ENCODE data around the gene GNAT1.
"Not testable (repeated sequence)": the region's sequence is repeated elsewhere in the genome, so short reads cannot be mapped to it uniquely, and the experiment has no call there.

GNAT1 gene

GRCh38 chr3:50203809-50204803, 12.7 kb downstream of the GNAT1 start:
- no peak for FAIRE-seq

DNA sequence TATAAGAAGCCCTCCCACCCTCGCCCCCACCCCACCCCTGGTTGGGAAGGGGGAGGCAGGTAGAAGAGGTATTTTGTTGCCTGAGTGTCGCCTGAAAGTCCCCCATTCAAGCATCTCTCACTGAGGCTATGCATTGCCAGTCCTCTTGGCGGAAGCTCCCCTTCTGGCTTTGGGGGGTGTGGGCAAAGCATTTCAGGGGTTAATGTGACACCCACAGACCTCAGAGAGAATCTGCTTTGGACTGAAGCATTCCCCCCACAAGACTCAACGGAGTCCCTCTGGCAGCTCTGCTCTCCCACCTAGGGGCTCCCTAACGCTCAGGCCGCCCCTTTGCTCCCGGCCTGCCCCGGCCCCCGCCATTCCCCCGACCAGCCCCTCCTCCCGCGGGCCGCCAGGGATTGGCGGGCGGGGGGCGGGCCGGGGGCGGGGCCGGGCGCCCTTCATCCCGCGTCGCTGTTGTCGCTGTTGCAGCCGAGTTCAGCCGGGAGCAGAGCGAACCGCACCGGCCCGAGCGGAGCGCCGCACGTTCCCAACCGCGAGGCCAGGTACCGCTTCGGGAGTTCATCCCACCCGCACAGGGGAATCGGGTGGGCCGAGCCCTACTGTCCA, 13.5 kb downstream of the GNAT1 start, which contains the start of gene SLC38A3:
Gene SLC38A3 (plus strand): TSS at position 468 of the 609 bp plus-strand sequence. CDS start 8,929 bp downstream, outside the sequence.
- no peak for FAIRE-seq

DNA sequence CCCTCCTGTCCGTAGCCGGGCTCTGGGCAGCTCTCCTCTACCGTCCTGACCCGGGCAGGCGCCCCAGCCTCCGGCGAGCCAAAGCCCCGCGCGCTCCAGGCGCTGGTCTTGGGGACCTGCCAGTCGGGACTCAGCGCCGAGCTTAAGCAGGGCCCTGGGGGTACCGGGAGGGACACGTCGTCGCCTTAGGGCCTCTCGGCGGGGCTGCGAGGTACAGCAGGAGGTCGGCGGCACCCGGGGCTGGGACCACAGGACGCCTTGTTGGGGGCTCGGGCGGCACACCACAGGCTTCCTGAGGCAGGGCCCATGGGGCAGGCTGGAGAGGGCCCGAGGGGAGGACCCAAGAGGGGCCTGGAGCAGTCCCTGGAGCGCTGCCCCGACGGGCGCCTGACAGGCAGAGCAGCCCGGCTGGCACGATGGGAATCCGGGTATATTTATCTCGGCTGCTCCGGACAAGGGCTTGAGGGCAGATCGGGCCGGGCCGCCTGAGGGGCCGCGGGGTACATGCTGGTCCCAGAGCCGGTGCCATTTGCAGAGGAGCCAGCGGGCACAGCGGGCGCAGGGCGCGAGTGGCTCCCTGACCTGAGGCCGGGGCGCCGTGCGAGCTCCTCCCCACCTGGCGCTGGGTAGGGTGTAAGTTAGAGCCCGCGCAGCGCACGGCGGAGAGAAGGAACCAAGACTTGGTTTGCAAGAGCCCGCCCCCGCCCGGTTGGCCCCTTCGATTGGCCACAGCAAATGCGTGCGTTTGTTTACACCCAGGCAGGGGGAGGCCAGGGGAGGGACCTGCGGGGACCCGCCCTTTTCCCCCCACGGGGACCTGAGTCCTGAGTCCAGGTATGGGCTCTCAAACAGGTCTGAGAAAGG, 14.2 kb downstream of the GNAT1 start:
- FAIRE-seq, result no peak

GRCh38 chr3:50207359-50208042, 16.1 kb downstream of the GNAT1 start:
- FAIRE-seq, result no peak

GRCh38 chr3:50208677-50209344, 17.4 kb downstream of the GNAT1 start:
- FAIRE-seq, result no peak

GRCh38 chr3:50210176-50210509, 18.7 kb downstream of the GNAT1 start:
- no peak for FAIRE-seq

DNA sequence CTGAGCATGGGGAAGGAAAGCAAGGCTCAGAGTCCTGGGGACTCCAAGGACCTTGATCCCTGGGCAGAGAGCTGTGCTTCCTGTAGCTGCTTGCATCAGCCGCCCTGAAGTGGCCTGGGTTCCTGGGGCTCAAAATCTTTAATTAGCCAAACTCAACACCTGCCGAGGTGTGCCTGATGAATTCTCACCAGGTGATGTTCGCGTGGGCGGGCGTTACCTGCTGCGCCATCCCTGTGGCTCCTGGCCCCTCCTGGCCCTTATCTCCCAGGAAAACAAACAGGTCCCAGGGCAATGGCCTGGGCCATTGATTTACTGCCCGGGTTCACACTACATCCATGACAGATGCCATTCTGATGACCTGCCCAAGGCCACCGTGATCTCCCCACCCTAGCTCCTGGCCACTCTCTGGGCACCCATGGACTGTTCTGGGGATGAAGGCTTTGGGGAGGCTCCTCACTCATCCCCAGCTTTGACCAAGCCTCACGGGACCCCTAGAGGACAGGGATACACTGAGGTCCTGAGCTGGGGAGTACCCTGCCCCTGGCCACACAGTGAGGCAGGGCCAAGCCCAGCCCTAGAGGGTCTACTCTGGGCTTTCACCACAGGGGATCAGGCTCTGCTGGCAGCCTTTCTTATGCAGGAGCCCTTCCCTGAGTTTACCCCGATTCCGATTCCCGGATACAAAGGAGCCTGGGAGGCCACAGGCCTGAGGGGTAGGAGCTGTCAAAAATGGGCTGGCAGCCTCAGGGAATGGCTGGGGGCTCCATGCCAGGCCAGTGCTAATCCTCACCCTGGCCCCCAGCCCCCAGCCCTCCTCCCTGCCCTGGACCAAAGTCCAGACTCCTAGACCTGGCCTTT, 19.3 kb downstream of the GNAT1 start:
- FAIRE-seq, result no peak

- FAIRE-seq, result not testable (repeated sequence)
These were observed 19.9 kb downstream of the GNAT1 start for GRCh38 chr3:50211368-50211717.

GRCh38 chr3:50211930-50212329, 20.5 kb downstream of the GNAT1 start:
- no peak for FAIRE-seq

DNA sequence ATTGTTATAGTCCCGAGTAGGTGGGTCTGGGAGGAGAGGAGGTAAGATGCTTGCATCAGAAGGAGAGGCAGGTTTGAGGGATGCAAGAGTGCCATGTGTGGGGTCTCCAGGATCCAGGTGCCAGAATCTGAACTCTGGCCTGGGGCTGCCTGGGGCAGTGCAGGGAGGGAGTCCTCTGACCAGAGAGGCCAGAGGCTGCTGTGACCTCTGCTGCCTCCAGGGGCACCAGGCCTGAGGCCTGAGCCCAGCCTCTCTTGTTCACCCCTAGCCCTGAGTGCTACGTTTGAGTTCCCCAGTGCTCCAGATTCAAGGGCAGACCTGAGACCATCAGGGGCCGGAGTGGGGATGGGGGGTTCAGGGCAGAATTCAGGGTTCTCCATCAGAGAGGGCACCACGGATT, 21.1 kb downstream of the GNAT1 start:
- no peak for FAIRE-seq

- FAIRE-seq, result no peak
These were observed 21.6 kb downstream of the GNAT1 start for GRCh38 chr3:50212971-50213370.

GRCh38 chr3:50213373-50213772, 22.0 kb downstream of the GNAT1 start:
- no peak for FAIRE-seq

DNA sequence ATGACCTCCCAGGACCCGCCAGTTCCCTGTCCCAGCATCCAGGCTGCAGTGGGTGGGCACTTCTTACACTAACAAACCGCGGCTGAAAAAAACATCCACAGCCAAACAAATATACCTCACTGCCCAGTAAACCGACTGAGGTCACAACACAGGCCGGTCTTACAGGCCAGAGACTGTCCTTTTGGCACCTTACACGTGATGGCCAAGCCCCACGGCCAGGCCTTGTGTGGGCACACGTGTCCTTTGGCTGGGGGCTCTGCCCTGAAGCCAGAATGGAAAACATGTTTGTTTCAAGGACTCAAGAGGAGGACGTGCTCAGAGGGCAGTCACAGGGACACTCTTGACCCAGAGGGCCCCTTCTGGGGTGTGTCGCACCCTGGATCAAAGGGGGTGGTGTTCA, 23.4 kb downstream of the GNAT1 start:
- no peak for FAIRE-seq

GRCh38 chr3:50215529-50215928, 24.1 kb downstream of the GNAT1 start:
- FAIRE-seq, result no peak

DNA sequence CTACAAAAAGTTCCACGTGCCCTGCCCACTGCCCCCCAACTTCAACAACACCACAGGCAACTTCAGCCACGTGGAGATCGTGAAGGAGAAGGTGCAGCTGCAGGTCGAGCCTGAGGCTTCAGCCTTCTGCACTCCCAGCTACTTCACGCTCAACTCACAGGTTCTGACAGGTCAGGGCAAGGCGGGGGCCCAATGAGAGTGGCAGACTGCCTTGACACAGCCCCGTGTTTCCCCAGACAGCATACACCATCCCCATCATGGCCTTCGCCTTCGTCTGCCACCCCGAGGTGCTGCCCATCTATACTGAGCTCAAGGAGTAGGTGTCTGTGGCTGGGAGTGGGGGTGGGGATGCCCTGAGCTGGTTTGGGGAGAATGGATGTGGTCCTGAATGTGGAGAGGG, 26.3 kb downstream of the GNAT1 start:
- no peak for FAIRE-seq

- FAIRE-seq, result no peak
These were observed 27.0 kb downstream of the GNAT1 start for GRCh38 chr3:50218448-50218847.

DNA sequence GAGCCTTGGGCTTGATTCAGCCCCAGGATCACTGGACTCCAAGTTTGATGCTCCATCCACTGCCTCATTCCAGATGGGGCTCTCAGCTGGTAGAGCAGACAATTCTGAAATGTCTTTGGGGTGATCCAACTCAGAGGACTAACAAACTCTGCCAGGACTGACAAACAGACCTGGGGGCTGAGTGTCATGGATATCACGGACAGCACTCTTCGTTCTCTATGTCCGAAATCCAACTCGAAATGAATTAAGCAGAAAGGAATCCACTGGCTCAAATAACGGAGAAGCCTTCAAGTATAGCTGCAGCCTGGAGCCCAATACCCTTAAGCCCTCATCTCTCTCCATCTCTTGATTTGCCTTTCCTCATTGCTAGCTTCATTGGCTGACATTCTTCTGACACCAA, 27.9 kb downstream of the GNAT1 start:
- no peak for FAIRE-seq

- no peak for FAIRE-seq
These were observed 28.7 kb downstream of the GNAT1 start for GRCh38 chr3:50220109-50220508.

- no peak for FAIRE-seq
These were observed 29.6 kb downstream of the GNAT1 start for GRCh38 chr3:50221051-50221410.

- FAIRE-seq, result no peak
These were observed 30.2 kb downstream of the GNAT1 start for GRCh38 chr3:50221411-50222168.

All from colon (tissue), 2 donors.